ENCODE measurements around the gene UNK. TPM values are rescaled to one million over a fixed set of nuclear protein-coding genes. Genes with fewer than 3 reads are reported as not detected.

Gene UNK
- total RNA-seq, 1 experiment from 2014 or later, result 16.0 TPM

DNA sequence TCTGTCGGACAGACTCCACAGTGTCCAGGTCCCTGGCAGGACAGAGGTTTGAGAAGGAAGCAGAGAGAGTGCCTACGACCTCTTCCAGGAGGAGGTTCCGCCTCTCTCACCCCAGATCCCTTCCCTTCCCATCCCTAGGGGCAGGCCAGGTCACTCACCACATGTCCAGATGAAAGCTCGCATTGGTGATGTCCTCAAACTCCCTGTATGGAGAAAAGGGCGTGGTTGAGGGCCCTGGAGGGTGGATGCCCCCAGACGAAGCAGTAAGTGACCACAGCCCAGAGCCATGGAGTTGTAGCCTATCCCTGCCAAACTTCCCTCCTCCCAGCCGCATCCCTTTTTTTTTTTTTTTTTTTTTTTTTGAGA is 56.2 kb downstream of the UNK start:
- Mint-ChIP-seq H3K36me3 (ENCODE audit: insufficient read depth, unreplicated experiment) (peaks cover 6% of the 10 kb centered on the region), H3K27me3 (ENCODE audit: insufficient read depth, unreplicated experiment) (no peaks in the 10 kb centered on the region), H3K9me3 (ENCODE audit: unreplicated experiment) (no peaks in the 10 kb centered on the region), H3K4me1 (ENCODE audit: insufficient read depth, unreplicated experiment) (peaks cover 8% of the 10 kb centered on the region), H3K27ac (ENCODE audit: low read depth, unreplicated experiment) (no peak overlapping the region), H3K4me3 (ENCODE audit: unreplicated experiment) (no peak overlapping the region)
- POLR2A ChIA-PET, result interaction anchor here (0.6 to 0.7 kb wide), 2 partner anchors 169 to 263 kb away, joined by 3 read pairs; partner anchors contain the start of gene EXOC7
- TF ChIP-seq, protein P1, sequence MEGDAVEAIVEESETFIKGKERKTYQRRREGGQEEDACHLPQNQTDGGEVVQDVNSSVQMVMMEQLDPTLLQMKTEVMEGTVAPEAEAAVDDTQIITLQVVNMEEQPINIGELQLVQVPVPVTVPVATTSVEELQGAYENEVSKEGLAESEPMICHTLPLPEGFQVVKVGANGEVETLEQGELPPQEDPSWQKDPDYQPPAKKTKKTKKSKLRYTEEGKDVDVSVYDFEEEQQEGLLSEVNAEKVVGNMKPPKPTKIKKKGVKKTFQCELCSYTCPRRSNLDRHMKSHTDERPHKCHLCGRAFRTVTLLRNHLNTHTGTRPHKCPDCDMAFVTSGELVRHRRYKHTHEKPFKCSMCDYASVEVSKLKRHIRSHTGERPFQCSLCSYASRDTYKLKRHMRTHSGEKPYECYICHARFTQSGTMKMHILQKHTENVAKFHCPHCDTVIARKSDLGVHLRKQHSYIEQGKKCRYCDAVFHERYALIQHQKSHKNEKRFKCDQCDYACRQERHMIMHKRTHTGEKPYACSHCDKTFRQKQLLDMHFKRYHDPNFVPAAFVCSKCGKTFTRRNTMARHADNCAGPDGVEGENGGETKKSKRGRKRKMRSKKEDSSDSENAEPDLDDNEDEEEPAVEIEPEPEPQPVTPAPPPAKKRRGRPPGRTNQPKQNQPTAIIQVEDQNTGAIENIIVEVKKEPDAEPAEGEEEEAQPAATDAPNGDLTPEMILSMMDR (IDR thresholded peaks at IDR 0.05; ENCODE audit: unreplicated experiment), result no peak
- intact Hi-C loops (cut with micrococcal nuclease), result no loop called here
- CTCF ChIA-PET, result no interaction called here
- BruUV-seq (replicated peaks), result no TSS peak
- DNase-seq (ENCODE audit: unreplicated experiment), result no peak

DNA sequence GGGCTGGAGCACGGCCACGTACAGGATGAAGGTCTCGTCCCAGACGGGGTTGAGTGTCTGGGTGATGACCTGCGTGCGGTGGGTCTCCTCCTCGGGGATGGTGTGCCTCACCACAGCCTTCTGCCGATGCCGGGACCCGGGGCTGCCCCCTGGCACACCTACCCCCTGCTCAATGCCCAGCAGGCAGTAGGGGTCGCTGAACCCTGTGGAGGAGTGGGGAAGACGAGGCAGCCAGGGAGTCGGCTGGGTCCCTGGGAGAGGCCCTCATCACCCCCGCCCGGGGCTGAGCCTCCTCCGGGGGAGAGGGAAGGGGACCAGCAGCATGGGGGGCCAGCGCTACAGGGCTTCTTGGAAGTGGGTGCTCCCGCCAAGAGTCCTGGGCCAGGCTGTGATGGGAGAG is 57.8 kb downstream of the UNK start:
- CTCF ChIA-PET, result no interaction called here
- intact Hi-C loops (cut with micrococcal nuclease), result no loop called here
- TF ChIP-seq, protein P1 (IDR thresholded peaks at IDR 0.05; ENCODE audit: unreplicated experiment), result no peak
- POLR2A ChIA-PET, result interaction anchor here (1.2 kb wide), 1 partner anchor 66 kb away, joined by 3 read pairs; no protein-coding TSS in a partner anchor
- H3K27ac Mint-ChIP-seq (ENCODE audit: low read depth, unreplicated experiment), result no peak overlapping the region
- no TSS peak for BruUV-seq (replicated peaks)
- H3K4me1 Mint-ChIP-seq (ENCODE audit: insufficient read depth, unreplicated experiment), result peaks cover 14% of the 10 kb centered on the region
- H3K36me3 Mint-ChIP-seq (ENCODE audit: insufficient read depth, unreplicated experiment), result peaks cover 19% of the 10 kb centered on the region
- H3K27me3 Mint-ChIP-seq (ENCODE audit: insufficient read depth, unreplicated experiment), result no peaks in the 10 kb centered on the region
- DNase-seq (ENCODE audit: unreplicated experiment), result no peak
- H3K9me3 Mint-ChIP-seq (ENCODE audit: unreplicated experiment), result no peaks in the 10 kb centered on the region
- no peak overlapping the region for H3K4me3 Mint-ChIP-seq (ENCODE audit: unreplicated experiment)

DNA sequence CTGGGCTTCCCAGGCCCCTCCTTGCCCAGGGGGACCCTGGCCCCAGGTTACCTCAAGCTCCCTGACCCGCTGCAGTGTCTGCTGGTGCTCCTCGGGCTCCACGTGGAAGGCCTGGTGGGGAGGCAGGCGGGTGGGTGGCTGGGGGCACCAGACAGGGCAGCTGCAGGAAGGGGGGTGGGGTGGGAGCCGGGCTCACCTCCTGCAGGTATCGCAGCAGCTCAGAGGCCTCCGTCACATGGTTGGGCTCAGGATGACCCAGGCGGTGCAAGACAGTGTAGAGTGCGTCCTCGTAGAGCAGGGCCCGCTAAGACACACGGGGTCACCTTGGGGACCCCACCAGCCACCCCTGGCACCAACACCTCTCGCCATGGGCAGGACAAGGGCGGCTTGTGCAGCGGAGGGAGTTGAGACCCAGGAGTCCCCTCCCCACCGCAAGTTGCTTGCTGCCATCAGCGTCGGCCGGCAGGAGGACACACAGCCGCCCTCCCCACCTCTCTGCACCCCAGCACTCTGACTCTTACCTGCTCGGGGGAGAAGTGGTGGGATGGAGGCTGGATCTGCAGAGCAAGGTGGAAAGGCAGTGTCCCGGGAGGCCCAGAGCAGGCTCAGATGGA is 58.5 kb downstream of the UNK start:
- peaks cover 26% of the 10 kb centered on the region for H3K36me3 Mint-ChIP-seq (ENCODE audit: insufficient read depth, unreplicated experiment)
- intact Hi-C loops (cut with micrococcal nuclease), result no loop called here
- H3K27ac Mint-ChIP-seq (ENCODE audit: low read depth, unreplicated experiment), result no peak overlapping the region
- no peaks in the 10 kb centered on the region for H3K27me3 Mint-ChIP-seq (ENCODE audit: insufficient read depth, unreplicated experiment)
- no TSS peak for BruUV-seq (replicated peaks)
- H3K9me3 Mint-ChIP-seq (ENCODE audit: unreplicated experiment), result no peaks in the 10 kb centered on the region
- no peak for DNase-seq (ENCODE audit: unreplicated experiment)
- ChIA-PET CTCF (no interaction called here), POLR2A (interaction anchor here (1.1 to 3.4 kb wide), 3 partner anchors 10 to 66 kb away, joined by 3 to 27 read pairs (median 4); partner anchors contain the start of gene WBP2)
- H3K4me1 Mint-ChIP-seq (ENCODE audit: insufficient read depth, unreplicated experiment), result peaks cover 14% of the 10 kb centered on the region
- TF ChIP-seq, protein P1 (IDR thresholded peaks at IDR 0.05; ENCODE audit: unreplicated experiment), result no peak
- no peak overlapping the region for H3K4me3 Mint-ChIP-seq (ENCODE audit: unreplicated experiment)

DNA sequence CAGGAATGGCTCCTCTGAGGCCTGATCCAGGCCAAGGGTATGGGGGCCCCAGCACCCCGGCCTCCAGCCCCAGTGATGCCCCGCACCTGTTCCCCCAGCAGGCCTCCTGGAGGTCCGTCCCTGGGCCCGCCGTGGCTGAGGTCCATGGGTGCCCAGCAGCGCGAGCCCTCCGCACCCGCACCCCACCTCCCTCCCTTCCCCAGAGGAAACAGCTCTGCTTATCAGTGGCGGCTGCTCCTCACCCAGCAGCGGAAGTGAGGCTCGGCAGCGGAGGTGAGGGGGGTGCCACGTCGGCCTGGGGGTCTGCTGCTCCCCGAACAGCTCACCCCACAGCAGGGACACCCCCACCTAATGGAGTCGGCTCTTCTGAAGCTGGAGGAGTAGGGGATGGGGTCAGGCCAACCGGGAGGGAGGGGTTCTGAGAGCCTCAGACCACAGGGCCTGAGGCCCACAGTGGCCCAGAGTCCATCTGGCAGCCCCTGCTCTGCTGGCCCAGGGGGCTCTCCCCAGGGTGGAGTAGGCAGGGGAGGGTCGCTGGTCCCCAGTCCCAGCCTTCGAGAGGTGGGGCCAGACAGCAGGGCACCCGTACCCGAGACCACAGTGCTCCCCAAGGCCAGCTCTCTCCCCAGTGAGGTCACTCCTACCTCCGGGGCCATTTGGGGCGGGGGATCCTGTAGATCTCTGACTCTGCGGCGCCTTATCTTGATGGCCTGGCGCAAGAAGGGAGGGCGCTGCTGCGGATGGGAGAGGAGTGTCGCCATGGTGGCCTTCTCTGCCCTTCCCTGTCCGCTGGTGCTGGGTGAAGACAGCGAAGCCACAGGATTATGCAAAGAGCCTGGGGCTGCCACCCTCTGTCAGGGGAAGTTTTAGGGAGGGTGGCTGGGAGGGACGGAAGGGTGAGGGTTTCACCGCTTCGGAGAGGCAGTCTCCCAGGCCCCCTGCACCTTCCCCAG is 59.2 kb downstream of the UNK start, which contains the start of gene UNC13D:
Gene UNC13D, minus strand, starts transcription at position 828 of the 953 bp plus-strand sequence. Its CDS starts 67 bp downstream, at position 761.
- H3K36me3 Mint-ChIP-seq (ENCODE audit: insufficient read depth, unreplicated experiment), result peaks cover 34% of the 10 kb centered on the region
- no peaks in the 10 kb centered on the region for H3K27me3 Mint-ChIP-seq (ENCODE audit: insufficient read depth, unreplicated experiment)
- H3K4me3 Mint-ChIP-seq (ENCODE audit: unreplicated experiment), result peak within 1 kb of the TSS; percentile 16
- intact Hi-C loops (cut with micrococcal nuclease), result no loop called here
- BruUV-seq (replicated peaks), result no TSS peak
- peaks cover 14% of the 10 kb centered on the region for H3K4me1 Mint-ChIP-seq (ENCODE audit: insufficient read depth, unreplicated experiment)
- ChIA-PET CTCF (interaction anchor here (1.3 to 1.7 kb wide), 2 partner anchors 11 to 52 kb away, joined by 3 to 8 read pairs; partner anchors contain the start of genes TRIM65 and WBP2), POLR2A (interaction anchor here (0.6 to 3.4 kb wide), 9 partner anchors 11 to 423 kb away, joined by 3 to 27 read pairs (median 3); partner anchors contain the start of genes UNK and WBP2)
- no peak within 1 kb of the TSS for H3K27ac Mint-ChIP-seq (ENCODE audit: low read depth, unreplicated experiment)
- no peaks in the 10 kb centered on the region for H3K9me3 Mint-ChIP-seq (ENCODE audit: unreplicated experiment)
- TF ChIP-seq, protein P1 (IDR thresholded peaks at IDR 0.05; ENCODE audit: unreplicated experiment), result no peak
- DNase-seq (ENCODE audit: unreplicated experiment), result peak; percentile 60
